Large intestine (tissue), 12 donors: ENCODE measurements around the gene RASA3. TPM values are rescaled to one million over a fixed set of nuclear protein-coding genes. Genes with fewer than 3 reads are reported as not detected.
"Not testable (repeated sequence)": the region's sequence is repeated elsewhere in the genome, so short reads cannot be mapped to it uniquely, and the experiment has no call there.

Source experiments
- DNase-seq, 2 donors: peaks; one replicate each; pipeline versions ENCODE4 v3.0.0 to v3.0.0-alpha.2; 2013
- H3K27ac ChIP-seq: one replicate; pipeline ENCODE4 v1.5.1; 2013; ENCODE audit warnings: low read length
- H3K27me3 ChIP-seq: 2 replicates; pipeline ENCODE4 v1.6.1; 2013; ENCODE audit warnings: low read length; ENCODE audit not compliant: control insufficient read depth, insufficient read depth
- H3K36me3 ChIP-seq: 2 replicates; pipeline ENCODE4 v1.6.1; 2013; ENCODE audit warnings: low read length; ENCODE audit not compliant: control insufficient read depth, insufficient read depth
- H3K4me1 ChIP-seq: one replicate; pipeline ENCODE4 v1.6.1; 2013; ENCODE audit warnings: low read length; ENCODE audit not compliant: control insufficient read depth, insufficient read depth
- H3K4me3 ChIP-seq: one replicate; pipeline ENCODE4 v1.5.1; 2013; ENCODE audit warnings: low read length
- H3K9me3 ChIP-seq: one replicate; pipeline ENCODE4 v1.6.1; 2013; ENCODE audit warnings: mild to moderate bottlenecking, low read depth, low read length, moderate library complexity; ENCODE audit not compliant: control insufficient read depth
- WGBS: methylation state at CpG from one replicate; pipeline ENCODE4 v1.1.5; 2013; ENCODE audit warnings: low lambda C conversion rate; ENCODE audit not compliant: insufficient coverage; 5-methylcytosine and 5-hydroxymethylcytosine counted together
- long read RNA-seq, 11 donors: transcript quantifications; one replicate each; lab custom pipeline, GENCODE V29; 2026
- polyA plus RNA-seq: library from polyadenylated mRNA; unstranded; fragments of 120-200 nt; gene quantifications from one replicate; pipeline ENCODE4 v1.2.1, GENCODE V29; 2013

The RASA3 gene
- polyA plus RNA-seq: 8.3 TPM
- long read RNA-seq, donor 1, full-length matches to known transcripts: 1 of 1 reads
- long read RNA-seq, donor 1, partial matches to known transcripts: 0 of 1 reads
- long read RNA-seq, donor 1, other reads (novel, unspliced or antisense): 0 of 1 reads
- long read RNA-seq, donor 2, full-length matches to known transcripts: 1 of 1 reads
- long read RNA-seq, donor 2, partial matches to known transcripts: 0 of 1 reads
- long read RNA-seq, donor 2, other reads (novel, unspliced or antisense): 0 of 1 reads
- long read RNA-seq, donor 3: 0 reads
- long read RNA-seq, donor 4: 0 reads
- long read RNA-seq, donor 5: 0 reads
- long read RNA-seq, donor 6: 0 reads
- long read RNA-seq, donor 7: 0 reads
- long read RNA-seq, donor 8, full-length matches to known transcripts: 1 of 1 reads
- long read RNA-seq, donor 8, partial matches to known transcripts: 0 of 1 reads
- long read RNA-seq, donor 8, other reads (novel, unspliced or antisense): 0 of 1 reads
- long read RNA-seq, donor 9, full-length matches to known transcripts: 1 of 1 reads
- long read RNA-seq, donor 9, partial matches to known transcripts: 0 of 1 reads
- long read RNA-seq, donor 9, other reads (novel, unspliced or antisense): 0 of 1 reads
- long read RNA-seq, donor 10, full-length matches to known transcripts: 1 of 177 reads
- long read RNA-seq, donor 10, partial matches to known transcripts: 169 of 177 reads
- long read RNA-seq, donor 10, other reads (novel, unspliced or antisense): 7 of 177 reads
- long read RNA-seq, donor 11, full-length matches to known transcripts: 1 of 1 reads
- long read RNA-seq, donor 11, partial matches to known transcripts: 0 of 1 reads
- long read RNA-seq, donor 11, other reads (novel, unspliced or antisense): 0 of 1 reads

GRCh38 chr13:114132419-114133121, at the start of gene RASA3:
Gene RASA3 (minus strand): TSS chr13:114132623. CDS start chr13:114132489, 134 bp downstream.
- Histone ChIP-seq H3K4me3 (peak within 1 kb of the TSS; percentile 80), H3K36me3 (no peaks in the 10 kb centered on the region), H3K4me1 (peaks cover 26% of the 10 kb centered on the region), H3K27ac (peak within 1 kb of the TSS; percentile 38), H3K27me3 (no peaks in the 10 kb centered on the region), H3K9me3 (peaks cover 14% of the 10 kb centered on the region)
- WGBS: no CpG with 5 or more reads among the region's 81 CpGs
- DNase-seq: peak; percentile 70 to 80

GRCh38 chr13:114179087-114179658, 46.8 kb upstream of the RASA3 start, which contains the start of gene CFAP97D2:
Gene CFAP97D2 (plus strand): TSS chr13:114179257. CDS start chr13:114179331, 74 bp downstream.
- no peaks in the 10 kb centered on the region for H3K27me3 ChIP-seq
- H3K36me3 ChIP-seq: no peaks in the 10 kb centered on the region
- 75% methylated on average over 1 of the region's 13 CpGs for WGBS
- H3K4me1 ChIP-seq: no peaks in the 10 kb centered on the region
- no peak within 1 kb of the TSS for H3K4me3 ChIP-seq
- H3K9me3 ChIP-seq: no peaks in the 10 kb centered on the region
- no peak within 1 kb of the TSS for H3K27ac ChIP-seq
- DNase-seq: no peak

GRCh38 chr13:114177245-114178010, 45.0 kb upstream of the RASA3 start:
- Histone ChIP-seq H3K4me3 (no peak overlapping the region), H3K9me3 (peaks cover 2% of the 10 kb centered on the region), H3K27ac (no peak overlapping the region), H3K4me1 (no peaks in the 10 kb centered on the region), H3K27me3 (no peaks in the 10 kb centered on the region), H3K36me3 (no peaks in the 10 kb centered on the region)
- WGBS: 60% methylated on average over 1 of the region's 12 CpGs
- no peak for DNase-seq

GRCh38 chr13:114176359-114176902, 44.0 kb upstream of the RASA3 start:
- H3K4me3 ChIP-seq, DNase-seq, H3K9me3 ChIP-seq, H3K36me3 ChIP-seq, H3K27ac ChIP-seq, H3K27me3 ChIP-seq, H3K4me1 ChIP-seq: not testable (repeated sequence)
- no CpG with 5 or more reads among the region's 14 CpGs for WGBS

GRCh38 chr13:114174529-114174961, 42.1 kb upstream of the RASA3 start:
- Histone ChIP-seq H3K27me3 (no peaks in the 10 kb centered on the region), H3K4me1 (no peaks in the 10 kb centered on the region), H3K9me3 (peaks cover 2% of the 10 kb centered on the region), H3K36me3 (no peaks in the 10 kb centered on the region), H3K4me3 (no peak overlapping the region), H3K27ac (no peak overlapping the region)
- DNase-seq: no peak
- no CpG with 5 or more reads among the region's 3 CpGs for WGBS

GRCh38 chr13:114173745-114174144, 41.3 kb upstream of the RASA3 start:
- H3K4me1 ChIP-seq: no peaks in the 10 kb centered on the region
- DNase-seq: no peak
- no peak overlapping the region for H3K4me3 ChIP-seq
- no peaks in the 10 kb centered on the region for H3K27me3 ChIP-seq
- no CpG with 5 or more reads among the region's 1 CpG for WGBS
- H3K36me3 ChIP-seq: no peaks in the 10 kb centered on the region
- peaks cover 2% of the 10 kb centered on the region for H3K9me3 ChIP-seq
- no peak overlapping the region for H3K27ac ChIP-seq

GRCh38 chr13:114173272-114173671, 40.8 kb upstream of the RASA3 start:
- Histone ChIP-seq H3K9me3 (peaks cover 2% of the 10 kb centered on the region), H3K36me3 (no peaks in the 10 kb centered on the region), H3K4me1 (no peaks in the 10 kb centered on the region), H3K27ac (no peak overlapping the region), H3K27me3 (no peaks in the 10 kb centered on the region), H3K4me3 (no peak overlapping the region)
- no peak for DNase-seq
- 60% methylated on average over 1 of the region's 3 CpGs for WGBS

GRCh38 chr13:114167885-114168284, 35.5 kb upstream of the RASA3 start:
- 86% methylated on average over 2 of the region's 5 CpGs for WGBS
- Histone ChIP-seq H3K4me1 (no peaks in the 10 kb centered on the region), H3K9me3 (no peaks in the 10 kb centered on the region), H3K4me3 (no peak overlapping the region), H3K36me3 (no peaks in the 10 kb centered on the region), H3K27me3 (peaks cover 3% of the 10 kb centered on the region), H3K27ac (no peak overlapping the region)
- DNase-seq: no peak

- no peaks in the 10 kb centered on the region for H3K9me3 ChIP-seq
- no peak overlapping the region for H3K27ac ChIP-seq
- H3K4me1 ChIP-seq: no peaks in the 10 kb centered on the region
- DNase-seq: no peak
- peaks cover 5% of the 10 kb centered on the region for H3K27me3 ChIP-seq
- H3K4me3 ChIP-seq: no peak overlapping the region
- 100% methylated on average over 1 of the region's 5 CpGs for WGBS
- no peaks in the 10 kb centered on the region for H3K36me3 ChIP-seq
These were observed 35.0 kb upstream of the RASA3 start for GRCh38 chr13:114167426-114167825.
